ENCODE data around the gene CYP24A1.

CYP24A1 gene

DNA sequence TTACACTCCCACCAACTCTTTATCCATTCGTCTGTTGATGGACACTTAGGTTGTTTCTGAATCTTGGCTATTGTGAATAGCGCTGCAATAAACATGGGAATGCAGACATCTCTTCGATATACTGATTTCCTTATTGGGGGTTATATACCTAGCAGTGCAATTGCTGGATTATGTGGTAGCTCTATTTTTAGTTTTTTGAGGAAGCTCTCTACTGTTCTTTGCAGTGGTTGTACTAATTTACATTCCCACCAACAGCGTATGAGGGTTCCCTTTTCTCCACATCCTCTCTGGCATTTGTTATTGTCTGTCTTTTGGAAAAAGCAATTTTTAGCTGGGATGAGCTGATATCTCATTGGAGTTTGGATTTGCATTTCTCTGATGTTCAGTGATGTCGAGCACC, 29.5 kb upstream of the CYP24A1 start:
- TF ChIP-seq ZFX (IDR thresholded peaks at IDR 0.05), result no peak
- TF ChIP-seq, protein P1, sequence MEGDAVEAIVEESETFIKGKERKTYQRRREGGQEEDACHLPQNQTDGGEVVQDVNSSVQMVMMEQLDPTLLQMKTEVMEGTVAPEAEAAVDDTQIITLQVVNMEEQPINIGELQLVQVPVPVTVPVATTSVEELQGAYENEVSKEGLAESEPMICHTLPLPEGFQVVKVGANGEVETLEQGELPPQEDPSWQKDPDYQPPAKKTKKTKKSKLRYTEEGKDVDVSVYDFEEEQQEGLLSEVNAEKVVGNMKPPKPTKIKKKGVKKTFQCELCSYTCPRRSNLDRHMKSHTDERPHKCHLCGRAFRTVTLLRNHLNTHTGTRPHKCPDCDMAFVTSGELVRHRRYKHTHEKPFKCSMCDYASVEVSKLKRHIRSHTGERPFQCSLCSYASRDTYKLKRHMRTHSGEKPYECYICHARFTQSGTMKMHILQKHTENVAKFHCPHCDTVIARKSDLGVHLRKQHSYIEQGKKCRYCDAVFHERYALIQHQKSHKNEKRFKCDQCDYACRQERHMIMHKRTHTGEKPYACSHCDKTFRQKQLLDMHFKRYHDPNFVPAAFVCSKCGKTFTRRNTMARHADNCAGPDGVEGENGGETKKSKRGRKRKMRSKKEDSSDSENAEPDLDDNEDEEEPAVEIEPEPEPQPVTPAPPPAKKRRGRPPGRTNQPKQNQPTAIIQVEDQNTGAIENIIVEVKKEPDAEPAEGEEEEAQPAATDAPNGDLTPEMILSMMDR (conservative IDR thresholded peaks at IDR 0.05), result no peak
- no peak overlapping the region for H3K27ac ChIP-seq

DNA sequence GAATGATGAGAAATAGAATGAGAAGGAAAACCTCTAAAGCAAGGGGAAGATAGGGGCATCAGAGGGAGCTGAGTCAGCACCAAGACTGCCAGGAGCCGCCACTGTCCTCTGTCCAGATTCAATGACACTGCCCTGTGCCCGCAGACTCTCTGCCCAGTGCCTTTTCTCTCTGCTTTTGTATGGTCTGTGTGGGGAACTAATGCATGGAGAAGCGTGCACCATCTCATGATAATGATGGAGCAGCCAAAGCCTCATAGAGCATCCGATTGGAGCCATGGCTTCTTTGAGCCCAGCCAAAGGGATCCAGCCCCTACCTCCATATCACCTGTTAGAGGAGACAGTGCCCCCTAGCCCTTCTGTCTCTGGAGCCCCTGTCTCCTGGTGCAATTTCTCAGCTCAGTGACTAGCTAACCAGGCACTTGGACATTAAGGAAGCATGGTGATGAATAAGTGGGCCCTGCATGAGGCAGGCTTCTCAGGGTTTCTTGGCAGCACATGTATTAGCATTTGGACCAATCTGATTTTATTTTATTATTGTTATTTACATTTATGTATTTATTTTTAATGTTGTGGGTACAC, 27.6 kb upstream of the CYP24A1 start:
- TF ChIP-seq, protein P1 (conservative IDR thresholded peaks at IDR 0.05), result no peak
- TF ChIP-seq ZFX (IDR thresholded peaks at IDR 0.05), result no peak
- no peak overlapping the region for H3K27ac ChIP-seq

DNA sequence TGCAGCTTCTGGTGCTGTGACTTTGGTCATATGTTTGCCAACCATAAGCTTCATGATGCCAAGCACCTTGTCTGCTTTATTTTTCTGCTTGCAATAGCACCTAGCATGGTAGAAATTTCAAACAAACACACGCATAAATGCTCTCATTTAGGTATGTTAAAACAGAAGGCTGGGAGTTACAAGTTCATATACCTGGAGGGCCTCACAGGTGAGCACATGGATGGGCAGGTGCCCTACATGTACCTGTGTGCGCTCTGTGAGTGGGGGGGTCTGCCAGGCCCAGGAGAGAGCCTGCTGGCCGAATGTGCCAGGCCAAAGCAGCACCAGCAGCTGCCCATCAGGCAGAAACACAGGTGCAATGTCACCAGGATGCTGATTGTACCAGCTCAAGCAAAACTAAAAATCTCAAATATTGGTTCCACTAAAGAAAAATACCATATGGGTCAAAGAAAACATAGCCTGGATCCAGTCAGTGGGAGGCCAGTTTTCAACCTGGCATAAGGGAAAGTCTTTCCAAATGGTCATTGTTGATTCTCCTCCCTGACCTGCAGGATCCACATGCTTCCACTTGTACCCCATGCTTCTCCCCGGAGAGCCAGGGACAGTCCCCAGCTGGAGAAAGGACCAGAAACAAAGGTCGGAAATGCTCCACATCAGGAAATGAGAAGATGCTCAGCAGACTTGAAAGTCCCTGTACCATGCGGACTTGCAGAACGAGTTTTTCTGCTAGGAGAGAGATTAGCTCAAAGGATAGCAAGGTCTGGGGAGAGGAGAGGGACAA, 26.9 kb upstream of the CYP24A1 start:
- no peak overlapping the region for H3K27ac ChIP-seq

DNA sequence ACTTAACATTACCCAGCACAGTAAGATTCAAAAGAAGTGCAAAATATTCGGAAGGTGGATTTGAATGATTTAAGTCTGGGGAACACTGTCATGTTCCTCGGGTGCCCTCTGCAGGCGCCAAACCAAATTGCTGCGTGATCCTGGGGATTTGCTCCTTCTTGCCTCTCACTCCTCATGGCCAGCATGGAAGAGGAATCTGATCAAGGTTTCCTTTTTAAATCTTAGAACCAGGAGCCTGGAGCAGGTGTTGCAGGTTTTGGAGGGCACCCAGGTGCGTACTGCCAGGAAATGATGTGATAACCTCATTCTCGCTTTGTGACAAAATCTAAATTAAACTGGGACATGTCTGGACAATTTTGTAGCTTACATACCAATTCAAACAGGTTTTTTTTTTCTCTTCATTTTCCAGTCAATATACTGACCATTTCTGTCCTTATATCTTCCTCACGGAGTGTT, 26.0 kb upstream of the CYP24A1 start:
- no peak for TF ChIP-seq ZFX (IDR thresholded peaks at IDR 0.05)
- TF ChIP-seq, protein P1 (conservative IDR thresholded peaks at IDR 0.05), result peak; percentile 97
- no peak overlapping the region for H3K27ac ChIP-seq

More for the DNA sequence above, 26.9 kb upstream of the CYP24A1 start:
- TF ChIP-seq, protein P1 (conservative IDR thresholded peaks at IDR 0.05), result no peak
- TF ChIP-seq ZFX (IDR thresholded peaks at IDR 0.05), result no peak

DNA sequence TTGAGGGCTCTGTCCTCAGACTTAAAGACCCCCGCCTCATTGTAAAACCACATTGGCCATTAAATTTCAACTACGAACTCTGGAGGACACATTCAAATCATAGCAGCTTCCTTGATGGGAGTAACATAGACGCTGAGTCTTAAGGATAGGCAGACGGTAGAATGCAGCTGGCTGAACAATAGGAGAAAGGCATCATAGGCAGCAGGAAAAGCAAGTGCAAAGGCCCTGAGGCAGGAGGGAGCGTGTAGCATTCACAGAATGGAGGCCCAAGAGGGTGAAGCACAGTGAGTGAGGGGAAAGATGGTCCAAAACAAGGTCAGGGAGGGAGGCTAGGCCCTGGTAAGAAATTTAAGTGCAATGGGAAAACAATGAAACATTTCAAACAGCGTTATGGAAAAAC, 25.5 kb upstream of the CYP24A1 start:
- TF ChIP-seq, protein P1 (conservative IDR thresholded peaks at IDR 0.05), result no peak
- TF ChIP-seq ZFX (IDR thresholded peaks at IDR 0.05), result no peak
- no peak overlapping the region for H3K27ac ChIP-seq

DNA sequence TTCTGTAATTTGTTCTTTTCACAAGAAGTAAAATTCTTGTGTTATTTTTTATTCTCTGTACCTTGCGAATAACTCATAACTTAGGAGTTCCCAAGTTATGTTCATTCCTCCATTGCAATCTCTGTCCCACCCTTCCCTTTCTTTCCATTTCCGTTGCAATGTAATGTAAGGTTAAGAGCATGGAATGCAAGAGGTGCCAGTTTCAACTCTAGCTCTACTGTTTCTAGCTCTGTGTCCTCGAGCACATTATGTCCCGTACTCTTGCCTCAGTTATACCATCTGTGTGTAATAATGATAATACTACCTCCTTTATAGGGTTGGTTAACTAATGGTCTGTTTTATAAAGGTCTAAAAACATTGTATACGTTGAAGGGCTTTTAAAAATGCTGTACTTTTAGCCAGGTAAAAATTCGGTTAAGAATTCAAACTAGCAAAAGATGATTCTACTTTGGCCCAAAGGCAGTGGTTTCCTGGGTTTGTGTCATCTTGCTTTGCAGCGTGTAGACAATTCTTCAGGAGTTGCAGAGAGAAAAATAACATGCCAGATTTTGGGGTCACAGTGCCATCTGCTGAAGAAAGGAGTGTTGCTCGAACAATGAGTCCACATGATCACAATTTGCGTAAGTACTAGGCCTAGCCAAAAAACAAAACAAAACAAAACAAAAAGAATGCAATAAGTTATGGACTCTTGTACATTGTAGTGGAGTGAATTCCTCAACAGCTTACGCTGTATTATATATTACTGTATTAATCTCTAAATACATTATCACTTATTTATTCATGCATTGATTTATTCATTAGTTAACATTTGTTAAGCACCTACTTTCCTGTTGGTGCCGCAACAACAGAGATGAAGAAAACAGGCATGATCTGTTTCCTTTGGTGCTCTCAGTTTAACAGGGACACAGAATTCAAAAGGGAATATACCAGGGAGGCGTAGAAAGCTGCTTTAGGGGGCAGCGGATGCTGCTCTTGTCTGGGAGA, 24.1 kb upstream of the CYP24A1 start:
- no peak overlapping the region for H3K27ac ChIP-seq
- TF ChIP-seq, protein P1 (conservative IDR thresholded peaks at IDR 0.05), result peak; percentile 20
- TF ChIP-seq ZFX (IDR thresholded peaks at IDR 0.05), result no peak
